ENCODE results near the gene KISS1.

DNA sequence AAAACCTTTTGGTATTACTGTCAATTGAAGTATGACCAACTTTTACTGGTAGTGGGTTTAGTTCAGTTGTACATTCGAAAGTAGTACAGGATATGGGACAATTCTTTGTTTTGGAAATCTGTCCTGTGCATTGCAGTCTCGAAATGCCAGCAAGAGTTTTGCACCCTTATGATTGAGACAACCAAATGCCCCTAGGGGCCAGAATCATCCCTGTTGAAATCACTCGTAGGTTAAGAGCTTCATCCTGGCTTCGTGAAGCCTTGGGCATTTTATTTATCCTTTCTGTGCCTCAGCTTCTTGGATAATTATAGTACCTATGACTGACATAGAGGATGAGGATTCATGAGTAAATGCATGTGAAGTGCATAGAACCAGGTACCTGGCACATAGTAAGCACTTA lies 19.9 kb upstream of the KISS1 start:
- TF ChIP-seq, protein P1, sequence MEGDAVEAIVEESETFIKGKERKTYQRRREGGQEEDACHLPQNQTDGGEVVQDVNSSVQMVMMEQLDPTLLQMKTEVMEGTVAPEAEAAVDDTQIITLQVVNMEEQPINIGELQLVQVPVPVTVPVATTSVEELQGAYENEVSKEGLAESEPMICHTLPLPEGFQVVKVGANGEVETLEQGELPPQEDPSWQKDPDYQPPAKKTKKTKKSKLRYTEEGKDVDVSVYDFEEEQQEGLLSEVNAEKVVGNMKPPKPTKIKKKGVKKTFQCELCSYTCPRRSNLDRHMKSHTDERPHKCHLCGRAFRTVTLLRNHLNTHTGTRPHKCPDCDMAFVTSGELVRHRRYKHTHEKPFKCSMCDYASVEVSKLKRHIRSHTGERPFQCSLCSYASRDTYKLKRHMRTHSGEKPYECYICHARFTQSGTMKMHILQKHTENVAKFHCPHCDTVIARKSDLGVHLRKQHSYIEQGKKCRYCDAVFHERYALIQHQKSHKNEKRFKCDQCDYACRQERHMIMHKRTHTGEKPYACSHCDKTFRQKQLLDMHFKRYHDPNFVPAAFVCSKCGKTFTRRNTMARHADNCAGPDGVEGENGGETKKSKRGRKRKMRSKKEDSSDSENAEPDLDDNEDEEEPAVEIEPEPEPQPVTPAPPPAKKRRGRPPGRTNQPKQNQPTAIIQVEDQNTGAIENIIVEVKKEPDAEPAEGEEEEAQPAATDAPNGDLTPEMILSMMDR (IDR thresholded peaks at IDR 0.05) = no peak
- no peak for TF ChIP-seq POLR2A (IDR thresholded peaks at IDR 0.05)
